ENCODE measurements around the gene EPSTI1. TPM values are rescaled to one million over a fixed set of nuclear protein-coding genes. Genes with fewer than 3 reads are reported as not detected.
"Not testable (repeated sequence)": the region's sequence is repeated elsewhere in the genome, so short reads cannot be mapped to it uniquely, and the experiment has no call there.

EPSTI1 gene
- total and polyA plus RNA-seq, 5 donors from 2014 or later = 32.5 to 81.2 (median 58.1) TPM

GRCh38 chr13:42875475-42876269 lies 116.4 kb downstream of the EPSTI1 start:
- no peak for DNase-seq
- H3K36me3 ChIP-seq (ENCODE audit: control insufficient read depth, insufficient read depth, low read length) = no peaks in the 10 kb centered on the region
- H3K27me3 ChIP-seq (ENCODE audit: control insufficient read depth, insufficient read depth, low read length) = no peaks in the 10 kb centered on the region
- Mint-ChIP-seq H3K9me3 (peaks cover 0 to 2% (median 0%) of the 10 kb centered on the region in 7 donors), H3K4me1 (peaks cover 0 to 5% (median 0%) of the 10 kb centered on the region in 4 donors), H3K36me3 (peaks cover 5% of the 10 kb centered on the region), H3K27me3 (no peaks in the 10 kb centered on the region), H3K4me3 (no peak overlapping the region), H3K27ac (no peak overlapping the region)
- H3K27ac ChIP-seq (ENCODE audit: insufficient read depth, low read length, poor library complexity, severe bottlenecking) = no peak overlapping the region
- no peak for ATAC-seq (ENCODE audit: low read depth in 2 of 2)
- no peaks in the 10 kb centered on the region for H3K4me1 ChIP-seq (ENCODE audit: control insufficient read depth, insufficient read depth, low read length, poor library complexity, severe bottlenecking)
- H3K4me3 ChIP-seq (ENCODE audit: low read depth, low read length) = no peak overlapping the region
- no peaks in the 10 kb centered on the region for H3K9me3 ChIP-seq (ENCODE audit: control insufficient read depth in 2 of 2, low read length in 2 of 2)

GRCh38 chr13:42874221-42874620 lies 117.8 kb downstream of the EPSTI1 start:
- H3K4me3 Mint-ChIP-seq = no peak overlapping the region
- Histone ChIP-seq H3K4me1 (ENCODE audit: control insufficient read depth, insufficient read depth, low read length, poor library complexity, severe bottlenecking) (no peaks in the 10 kb centered on the region), H3K27me3 (ENCODE audit: control insufficient read depth, insufficient read depth, low read length) (no peaks in the 10 kb centered on the region), H3K9me3 (ENCODE audit: control insufficient read depth in 2 of 2, low read length in 2 of 2) (no peaks in the 10 kb centered on the region), H3K4me3 (ENCODE audit: low read depth, low read length) (no peak overlapping the region), H3K36me3 (ENCODE audit: control insufficient read depth, insufficient read depth, low read length) (no peaks in the 10 kb centered on the region), H3K27ac (ENCODE audit: insufficient read depth, low read length, poor library complexity, severe bottlenecking) (no peak overlapping the region)
- ATAC-seq (ENCODE audit: low read depth in 2 of 2) (no peak), DNase-seq (no peak)
- peaks cover 0 to 1% (median 0%) of the 10 kb centered on the region in 4 donors for H3K4me1 Mint-ChIP-seq
- no peaks in the 10 kb centered on the region for H3K36me3 Mint-ChIP-seq
- H3K27ac Mint-ChIP-seq = no peak overlapping the region
- H3K27me3 Mint-ChIP-seq = no peaks in the 10 kb centered on the region
- H3K9me3 Mint-ChIP-seq = peaks cover 0 to 2% (median 0%) of the 10 kb centered on the region in 7 donors

- Histone ChIP-seq H3K9me3 (ENCODE audit: control insufficient read depth in 2 of 2, low read length in 2 of 2) (no peaks in the 10 kb centered on the region), H3K36me3 (ENCODE audit: control insufficient read depth, insufficient read depth, low read length) (no peaks in the 10 kb centered on the region), H3K4me1 (ENCODE audit: control insufficient read depth, insufficient read depth, low read length, poor library complexity, severe bottlenecking) (no peaks in the 10 kb centered on the region), H3K4me3 (ENCODE audit: low read depth, low read length) (no peak overlapping the region), H3K27ac (ENCODE audit: insufficient read depth, low read length, poor library complexity, severe bottlenecking) (no peak overlapping the region), H3K27me3 (ENCODE audit: control insufficient read depth, insufficient read depth, low read length) (no peaks in the 10 kb centered on the region)
- Mint-ChIP-seq H3K27me3 (no peaks in the 10 kb centered on the region), H3K9me3 (no peaks in the 10 kb centered on the region), H3K4me3 (no peak overlapping the region), H3K36me3 (no peaks in the 10 kb centered on the region), H3K4me1 (peaks cover 0 to 1% (median 0%) of the 10 kb centered on the region in 4 donors), H3K27ac (no peak overlapping the region)
- no peak for DNase-seq
- no peak for ATAC-seq (ENCODE audit: low read depth in 2 of 2)
Observed at GRCh38 chr13:42873081-42873480, 119.0 kb downstream of the EPSTI1 start.

- Mint-ChIP-seq H3K9me3 (no peaks in the 10 kb centered on the region), H3K27ac (no peak overlapping the region), H3K4me1 (no peaks in the 10 kb centered on the region), H3K4me3 (no peak overlapping the region), H3K27me3 (peaks cover 8% of the 10 kb centered on the region), H3K36me3 (no peaks in the 10 kb centered on the region)
- Histone ChIP-seq H3K4me3 (ENCODE audit: low read depth, low read length) (no peak overlapping the region), H3K4me1 (ENCODE audit: control insufficient read depth, insufficient read depth, low read length, poor library complexity, severe bottlenecking) (no peaks in the 10 kb centered on the region), H3K27ac (ENCODE audit: insufficient read depth, low read length, poor library complexity, severe bottlenecking) (no peak overlapping the region), H3K27me3 (ENCODE audit: control insufficient read depth, insufficient read depth, low read length) (no peaks in the 10 kb centered on the region), H3K36me3 (ENCODE audit: control insufficient read depth, insufficient read depth, low read length) (no peaks in the 10 kb centered on the region), H3K9me3 (ENCODE audit: control insufficient read depth in 2 of 2, low read length in 2 of 2) (no peaks in the 10 kb centered on the region)
- ATAC-seq (ENCODE audit: low read depth in 2 of 2) (no peak), DNase-seq (no peak)
Observed at GRCh38 chr13:42867232-42867631, 124.8 kb downstream of the EPSTI1 start.

- H3K9me3 Mint-ChIP-seq = no peaks in the 10 kb centered on the region
- no peak overlapping the region for H3K4me3 Mint-ChIP-seq
- DNase-seq (no peak), ATAC-seq (ENCODE audit: low read depth in 2 of 2) (no peak)
- no peaks in the 10 kb centered on the region for H3K36me3 Mint-ChIP-seq
- H3K36me3 ChIP-seq (ENCODE audit: control insufficient read depth, insufficient read depth, low read length) = no peaks in the 10 kb centered on the region
- no peaks in the 10 kb centered on the region for H3K4me1 Mint-ChIP-seq
- H3K9me3 ChIP-seq (ENCODE audit: control insufficient read depth in 2 of 2, low read length in 2 of 2) = no peaks in the 10 kb centered on the region
- no peak overlapping the region for H3K4me3 ChIP-seq (ENCODE audit: low read depth, low read length)
- H3K27me3 ChIP-seq (ENCODE audit: control insufficient read depth, insufficient read depth, low read length) = no peaks in the 10 kb centered on the region
- peaks cover 8% of the 10 kb centered on the region for H3K27me3 Mint-ChIP-seq
- no peak overlapping the region for H3K27ac Mint-ChIP-seq
- no peak overlapping the region for H3K27ac ChIP-seq (ENCODE audit: insufficient read depth, low read length, poor library complexity, severe bottlenecking)
- H3K4me1 ChIP-seq (ENCODE audit: control insufficient read depth, insufficient read depth, low read length, poor library complexity, severe bottlenecking) = no peaks in the 10 kb centered on the region
Observed at GRCh38 chr13:42865768-42866102, 126.3 kb downstream of the EPSTI1 start.

- Mint-ChIP-seq H3K9me3 (no peaks in the 10 kb centered on the region), H3K4me3 (no peak overlapping the region), H3K27me3 (peaks cover 8% of the 10 kb centered on the region), H3K36me3 (no peaks in the 10 kb centered on the region), H3K27ac (no peak overlapping the region), H3K4me1 (no peaks in the 10 kb centered on the region)
- H3K36me3 ChIP-seq (ENCODE audit: control insufficient read depth, insufficient read depth, low read length) = no peaks in the 10 kb centered on the region
- DNase-seq (no peak), ATAC-seq (ENCODE audit: low read depth in 2 of 2) (no peak)
- no peaks in the 10 kb centered on the region for H3K27me3 ChIP-seq (ENCODE audit: control insufficient read depth, insufficient read depth, low read length)
- H3K9me3 ChIP-seq (ENCODE audit: control insufficient read depth in 2 of 2, low read length in 2 of 2) = no peaks in the 10 kb centered on the region
- H3K27ac ChIP-seq (ENCODE audit: insufficient read depth, low read length, poor library complexity, severe bottlenecking) = no peak overlapping the region
- no peak overlapping the region for H3K4me3 ChIP-seq (ENCODE audit: low read depth, low read length)
- H3K4me1 ChIP-seq (ENCODE audit: control insufficient read depth, insufficient read depth, low read length, poor library complexity, severe bottlenecking) = no peaks in the 10 kb centered on the region
Observed at GRCh38 chr13:42864952-42865767, 126.9 kb downstream of the EPSTI1 start.

- H3K27me3 Mint-ChIP-seq; H3K36me3 Mint-ChIP-seq; H3K4me1 Mint-ChIP-seq; H3K27ac Mint-ChIP-seq; ATAC-seq (ENCODE audit: low read depth in 2 of 2); H3K27me3 ChIP-seq (ENCODE audit: control insufficient read depth, insufficient read depth, low read length); H3K36me3 ChIP-seq (ENCODE audit: control insufficient read depth, insufficient read depth, low read length); H3K4me3 Mint-ChIP-seq; H3K9me3 ChIP-seq (ENCODE audit: control insufficient read depth in 2 of 2, low read length in 2 of 2); H3K4me1 ChIP-seq (ENCODE audit: control insufficient read depth, insufficient read depth, low read length, poor library complexity, severe bottlenecking); H3K9me3 Mint-ChIP-seq; H3K4me3 ChIP-seq (ENCODE audit: low read depth, low read length); DNase-seq; H3K27ac ChIP-seq (ENCODE audit: insufficient read depth, low read length, poor library complexity, severe bottlenecking): not testable (repeated sequence)
Observed at GRCh38 chr13:42862370-42862769, 129.7 kb downstream of the EPSTI1 start.
